AG04450 (cell line): ENCODE measurements around the gene KMT2B. TPM values are rescaled to one million over a fixed set of nuclear protein-coding genes. Genes with fewer than 3 reads are reported as not detected.

Experiments
- CTCF ChIA-PET: fragments of 300-600, 350-600 bp; formaldehyde crosslinking; extraction: SDS; loops from one replicate; lab custom pipeline; 2022; ENCODE audit warnings: antibody characterized with exemption, inconsistent platforms; lab: Charles Lee
- POLR2A ChIA-PET: fragments of 350-600 bp; formaldehyde crosslinking; extraction: SDS; loops from one replicate; lab custom pipeline; 2021; ENCODE audit warnings: antibody characterized with exemption, inconsistent platforms; lab: Yijun Ruan, JAX
- DNase-seq: peaks from one replicate; pipeline ENCODE4 v3.0.0-alpha.2; 2011; ENCODE audit warnings: low read depth, low spot score
- H3K27ac ChIP-seq: one replicate; pipeline ENCODE4 v1.5.1; 2012; ENCODE audit warnings: low read depth, low read length, control low read depth
- H3K27me3 ChIP-seq: one replicate; pipeline ENCODE4 v1.6.0; 2012; ENCODE audit warnings: low read length; ENCODE audit not compliant: control insufficient read depth, insufficient read depth
- H3K4me3 ChIP-seq: 2 replicates; pipeline ENCODE4 v1.5.1; 2011; ENCODE audit warnings: mild to moderate bottlenecking, low read depth, low read length, control low read depth
- H3K9me3 ChIP-seq: 2 replicates; pipeline ENCODE4 v1.5.1; 2012; ENCODE audit warnings: low read length; ENCODE audit not compliant: control insufficient read depth, insufficient read depth
- CTCF ChIP-seq: IDR thresholded peaks from 2 replicates; pipeline ENCODE4 v1.5.1; 2011; ENCODE audit warnings: low read depth, low read length, control low read depth, inconsistent platforms
- polyA plus RNA-seq: library from polyadenylated mRNA; depleted of rRNA; stranded (reverse); fragments of >200 nt; gene quantifications from 2 replicates; pipeline ENCODE4 v1.2.3, GENCODE V29; 2011

KMT2B gene
- polyA plus RNA-seq, 1 experiment = 6.1 TPM

- ChIA-PET POLR2A (interaction anchor here (0.6 to 0.8 kb wide), 4 partner anchors 11 to 35 kb away, joined by 3 to 4 read pairs (median 3); partner anchors contain the start of gene LIN37), CTCF (no interaction called here)
- no peak for DNase-seq
- TF ChIP-seq CTCF = 0 out of 2 replicates have a peak, but pooled peaks have one; percentile 9
- no peak overlapping the region for H3K4me3 ChIP-seq
- H3K27ac ChIP-seq = no peak overlapping the region
- H3K9me3 ChIP-seq = no peaks in the 10 kb centered on the region; the same call in 1 of the 2 replicates
- no peaks in the 10 kb centered on the region for H3K27me3 ChIP-seq
Measured at GRCh38 chr19:35736913-35737886, 19.4 kb downstream of the KMT2B start.

GRCh38 chr19:35738021-35738886 is 20.5 kb downstream of the KMT2B start:
- ChIA-PET POLR2A (interaction anchor here (0.7 kb wide), 1 partner anchor 10 kb away, joined by 3 read pairs; the partner anchor contains the start of gene LIN37), CTCF (no interaction called here)
- Histone ChIP-seq H3K4me3 (no peak overlapping the region), H3K9me3 (no peaks in the 10 kb centered on the region; the same call in 1 of the 2 replicates), H3K27me3 (no peaks in the 10 kb centered on the region), H3K27ac (no peak overlapping the region)
- no peak for DNase-seq
- no peak for TF ChIP-seq CTCF

- H3K27me3 ChIP-seq = no peaks in the 10 kb centered on the region
- H3K27ac ChIP-seq = no peak overlapping the region
- DNase-seq = no peak
- CTCF ChIA-PET = no interaction called here
- no peak overlapping the region for H3K4me3 ChIP-seq
- TF ChIP-seq CTCF = no peak
- POLR2A ChIA-PET = no interaction called here
- no peaks in the 10 kb centered on the region; the same call in 1 of the 2 replicates for H3K9me3 ChIP-seq
Measured at GRCh38 chr19:35738887-35739229, 21.1 kb downstream of the KMT2B start.

- H3K27me3 ChIP-seq = no peaks in the 10 kb centered on the region
- ChIA-PET CTCF (no interaction called here), POLR2A (interaction anchor here (0.5 to 1.9 kb wide), 6 partner anchors 7 to 91 kb away, joined by 3 to 16 read pairs (median 6); partner anchors contain the start of genes COX6B1, HSPB6 and LIN37)
- no peak overlapping the region for H3K27ac ChIP-seq
- no peak for TF ChIP-seq CTCF
- H3K4me3 ChIP-seq = peak overlapping the region; percentile 65
- no peaks in the 10 kb centered on the region; the same call in 1 of the 2 replicates for H3K9me3 ChIP-seq
- DNase-seq = no peak
Measured at GRCh38 chr19:35739275-35740107, 21.7 kb downstream of the KMT2B start.
